AG09319 (cell line): ENCODE data around the gene SARDH.

Experiments used
- DNase-seq: peaks from one replicate; pipeline ENCODE4 v3.0.0-alpha.2; 2010; ENCODE audit warnings: low read depth; ENCODE audit errors: extremely low read depth
- CTCF ChIP-seq: IDR thresholded peaks from 2 replicates; pipeline ENCODE4 v1.5.1; 2011; ENCODE audit warnings: low read depth, mild to moderate bottlenecking, inconsistent platforms, low read length, moderate library complexity

Gene SARDH

GRCh38 chr9:133760713-133761290 is 22.6 kb upstream of the SARDH start:
- no peak for TF ChIP-seq CTCF
- DNase-seq: no peak

- TF ChIP-seq CTCF: no peak
- no peak for DNase-seq
These were observed 21.8 kb upstream of the SARDH start for GRCh38 chr9:133759946-133760345.

- no peak for DNase-seq
- TF ChIP-seq CTCF: no peak
These were observed 21.2 kb upstream of the SARDH start for GRCh38 chr9:133759146-133759900.

- no peak for TF ChIP-seq CTCF
- DNase-seq: no peak
These were observed 20.1 kb upstream of the SARDH start for GRCh38 chr9:133758228-133758627.

- DNase-seq: no peak
- TF ChIP-seq CTCF: no peak
These were observed 16.6 kb upstream of the SARDH start for GRCh38 chr9:133754688-133755227.

GRCh38 chr9:133754187-133754586 is 16.0 kb upstream of the SARDH start:
- no peak for TF ChIP-seq CTCF
- no peak for DNase-seq

- DNase-seq: no peak
- no peak for TF ChIP-seq CTCF
These were observed 14.7 kb upstream of the SARDH start for GRCh38 chr9:133752739-133753446.
